HG03135 (cell line): ENCODE measurements around the gene TMOD1.

Experiments
- ATAC-seq: cut with Tn5 transposase; IDR thresholded peaks from one replicate; pipeline ENCODE4 v1.9.1; 2021; ENCODE audit warnings: mild to moderate bottlenecking, moderate library complexity; ENCODE audit not compliant: unreplicated experiment

The TMOD1 gene

DNA sequence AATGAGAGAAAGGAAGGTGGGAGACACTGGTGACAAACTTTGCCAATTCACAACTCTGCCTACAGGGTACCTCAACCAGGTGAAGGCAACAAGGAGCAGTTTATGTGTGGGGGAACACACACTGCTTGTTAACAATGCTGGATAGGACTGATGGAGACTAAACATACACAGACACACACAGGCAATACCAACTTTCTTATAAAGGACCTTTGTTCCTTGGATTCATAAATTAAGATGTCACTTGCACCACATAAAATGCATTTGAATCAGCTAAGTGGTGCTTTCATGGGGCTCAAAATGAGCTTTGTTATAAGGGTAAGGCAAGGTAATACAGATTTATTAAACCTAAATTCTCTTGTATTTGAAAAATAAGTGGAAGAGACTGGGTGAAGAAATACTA, 127.7 kb downstream of the TMOD1 start:
- ATAC-seq, result no peak

DNA sequence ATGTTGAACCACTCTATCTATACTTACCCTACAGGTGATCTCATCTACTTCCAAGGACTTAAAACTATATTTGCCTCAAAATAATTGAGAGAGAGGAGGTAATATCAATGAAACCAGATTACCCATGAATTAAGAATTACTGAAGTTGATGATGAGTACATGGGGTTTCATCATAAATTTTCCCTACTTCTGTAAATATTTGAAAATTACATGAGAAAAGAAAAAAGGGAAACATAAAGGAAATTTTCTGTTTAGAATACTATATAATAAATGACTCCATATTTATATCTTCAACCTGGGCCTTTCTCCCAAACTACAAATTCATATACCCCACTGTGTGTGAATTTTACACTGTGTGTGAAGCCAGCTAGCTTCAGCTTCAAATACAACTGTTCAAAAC, 129.1 kb downstream of the TMOD1 start:
- no peak for ATAC-seq

- no peak for ATAC-seq
These were observed 130.9 kb downstream of the TMOD1 start for GRCh38 chr9:97632248-97632984.

- ATAC-seq, result peak; percentile 87
These were observed 131.8 kb downstream of the TMOD1 start, which contains the start of the genes NCBP1 and TSTD2 for GRCh38 chr9:97632985-97633858. Gene NCBP1, plus strand, starts transcription at chr9:97633821. Its CDS starts 61 bp downstream, at chr9:97633882. Gene TSTD2, minus strand, starts transcription at chr9:97633368. Its CDS starts 5,806 bp downstream, at chr9:97627562.

DNA sequence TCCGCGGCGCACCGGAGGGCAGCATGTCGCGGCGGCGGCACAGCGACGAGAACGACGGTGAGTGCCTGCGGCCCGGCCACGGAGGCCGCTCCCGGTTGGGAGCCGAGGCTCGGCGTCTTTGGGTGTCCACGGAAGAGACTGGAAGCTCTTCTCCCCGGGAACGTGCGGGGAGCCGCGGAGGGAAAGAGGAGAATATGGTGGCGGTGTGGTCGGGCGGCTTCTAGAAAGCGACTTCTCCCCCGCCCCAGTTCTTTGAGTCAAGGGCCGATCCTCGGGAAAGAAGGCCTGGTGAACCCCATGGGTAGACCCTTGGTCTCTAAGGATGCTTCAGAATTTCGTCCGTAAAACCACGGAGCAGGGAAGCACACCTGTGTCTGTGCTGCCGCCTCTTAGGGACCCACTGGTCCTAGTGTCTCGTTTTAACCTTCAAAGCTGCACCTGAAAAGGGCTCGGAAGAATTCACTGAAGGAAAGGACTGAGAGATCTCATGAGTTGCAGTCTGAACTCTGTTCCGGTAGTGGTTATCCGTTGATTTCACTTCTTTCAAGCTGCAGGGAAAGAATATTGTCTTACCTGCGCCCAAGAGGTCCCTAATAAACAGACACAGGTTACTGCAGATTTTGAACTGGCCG, 132.5 kb downstream of the TMOD1 start:
- peak; percentile 1 for ATAC-seq

DNA sequence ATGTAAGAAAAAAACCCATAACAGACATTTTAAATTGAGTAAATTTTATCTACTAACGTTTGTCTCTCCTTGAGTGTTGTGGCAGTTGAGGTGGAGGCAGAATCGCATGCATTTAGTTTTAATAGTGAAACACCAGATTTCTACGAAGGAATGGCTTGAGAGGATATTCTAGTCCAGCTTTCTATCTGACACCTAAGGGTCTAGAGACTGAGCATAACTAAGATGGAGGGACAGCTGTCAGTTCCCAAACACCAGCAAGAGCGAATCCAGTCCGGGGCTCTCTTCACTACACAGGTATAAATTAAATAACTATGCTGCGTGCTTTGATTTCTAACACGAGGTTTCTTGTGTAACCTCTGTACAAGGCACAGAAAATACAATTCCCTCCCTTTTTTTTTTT, 133.6 kb downstream of the TMOD1 start:
- ATAC-seq, result no peak

DNA sequence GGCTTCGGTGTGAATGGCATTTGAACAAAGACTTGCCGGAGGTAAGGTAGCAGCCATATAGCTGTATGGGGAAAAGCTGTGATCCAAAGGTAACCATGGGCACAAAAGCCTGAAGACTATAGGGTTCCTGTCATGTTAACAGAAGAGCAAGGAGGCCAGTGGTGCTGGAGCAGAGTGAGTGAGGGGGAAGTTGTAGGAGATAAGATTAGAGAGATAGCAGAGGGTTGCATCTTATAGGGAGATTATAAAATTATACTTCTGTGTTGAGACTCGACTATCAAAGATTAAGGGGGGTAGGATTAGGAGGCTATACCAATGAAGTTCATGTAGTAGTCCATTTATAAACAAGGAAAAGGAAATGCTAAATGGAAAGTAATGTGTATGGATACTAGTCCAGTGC, 135.4 kb downstream of the TMOD1 start:
- ATAC-seq, result no peak

GRCh38 chr9:97638666-97639065, 137.2 kb downstream of the TMOD1 start:
- no peak for ATAC-seq

- ATAC-seq, result no peak
These were observed 138.9 kb downstream of the TMOD1 start for GRCh38 chr9:97640325-97640724.

DNA sequence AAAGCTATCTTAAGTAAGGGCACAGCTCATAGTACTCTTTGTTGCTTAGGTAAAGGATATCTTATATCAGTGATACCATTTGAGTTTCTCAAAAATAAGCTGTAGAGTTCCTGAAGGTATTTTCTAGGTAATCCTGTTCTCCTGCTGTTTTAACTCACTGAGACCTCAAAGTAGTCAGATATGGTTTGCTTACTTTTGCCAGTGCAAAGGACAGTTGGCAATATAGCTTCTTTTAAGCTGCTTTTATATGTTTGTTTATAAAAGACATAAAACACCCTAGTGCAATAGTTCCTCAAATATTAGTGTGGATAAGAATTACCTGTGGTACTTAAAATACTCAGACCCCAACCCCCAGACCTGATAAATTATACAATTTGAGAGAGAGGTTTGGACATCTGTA, 144.3 kb downstream of the TMOD1 start:
- no peak for ATAC-seq

- no peak for ATAC-seq
These were observed 146.5 kb downstream of the TMOD1 start for GRCh38 chr9:97647996-97648395.
